Natural killer cell treated with Interleukin-12 subunit alpha and Interleukin-12 subunit beta and Interleukin-15 and Interleukin-18, amount 100 ng/mL, for 72 hours (primary cell): ENCODE data around the gene SEMA5B. TPM values are rescaled to one million over a fixed set of nuclear protein-coding genes. Genes with fewer than 3 reads are reported as not detected.

Experiments used
- ATAC-seq, 2 donors: fragments of 150-1000 bp; cut with Tn5 transposase in 1 of 2; sonication (Bioruptor Pico), chemical (Tn5 transposase) in 1 of 2; 2 replicates each; pipeline ENCODE4 v1.10.0; 2021
- DNase-seq: peaks from one replicate; pipeline ENCODE4 v3.0.0; 2022; ENCODE audit warnings: low spot score
- H3K27ac Mint-ChIP-seq, 2 donors: 1 replicate in 1 of 2; 2 replicates in 1 of 2; pipeline ENCODE4 v1.8.0; 2022; ENCODE audit warnings: mixed read lengths in 2 of 2, mild to moderate bottlenecking in 1 of 2, moderate library complexity in 1 of 2
- H3K27me3 Mint-ChIP-seq, 2 donors: 1 replicate in 1 of 2; 2 replicates in 1 of 2; pipeline ENCODE4 v1.8.0; 2022; ENCODE audit warnings: mixed read lengths in 2 of 2
- H3K36me3 Mint-ChIP-seq: one replicate; pipeline ENCODE4 v1.8.0; 2022; ENCODE audit warnings: mixed read lengths
- H3K4me1 Mint-ChIP-seq, 2 donors: 1 replicate in 1 of 2; 2 replicates in 1 of 2; pipeline ENCODE4 v1.8.0; 2022; ENCODE audit warnings: low read depth in 2 of 2, mixed read lengths in 2 of 2, mild to moderate bottlenecking in 1 of 2
- H3K4me3 Mint-ChIP-seq: one replicate; pipeline ENCODE4 v1.8.0; 2022; ENCODE audit warnings: mixed read lengths
- H3K9me3 Mint-ChIP-seq: 2 replicates; pipeline ENCODE4 v1.8.0; 2022; ENCODE audit warnings: mixed read lengths
- total RNA-seq, 2 donors: library from RNA; stranded (reverse); gene quantifications; one replicate each; pipeline ENCODE4 v1.2.3, GENCODE V29; 2022

The SEMA5B gene
- total RNA-seq, 2 donors from 2014 or later, result not detected

GRCh38 chr3:122942937-122943827, 84.4 kb downstream of the SEMA5B start:
- Mint-ChIP-seq H3K27me3 (peaks cover 21 to 23% of the 10 kb centered on the region in 2 donors), H3K27ac (no peak overlapping the region), H3K36me3 (no peaks in the 10 kb centered on the region), H3K4me1 (peaks cover 19% of the 10 kb centered on the region in 2 donors), H3K4me3 (no peak overlapping the region), H3K9me3 (no peaks in the 10 kb centered on the region)
- peak; percentile 25 to 40 for ATAC-seq
- DNase-seq, result no peak

- Mint-ChIP-seq H3K9me3 (no peaks in the 10 kb centered on the region), H3K4me3 (no peak overlapping the region), H3K27me3 (peaks cover 23% of the 10 kb centered on the region in 2 donors), H3K4me1 (peaks cover 19 to 23% of the 10 kb centered on the region in 2 donors), H3K27ac (no peak overlapping the region), H3K36me3 (no peaks in the 10 kb centered on the region)
- DNase-seq (no peak), ATAC-seq (no peak)
Observed at GRCh38 chr3:122942239-122942638, 85.3 kb downstream of the SEMA5B start.

GRCh38 chr3:122941228-122942206, 86.0 kb downstream of the SEMA5B start:
- Mint-ChIP-seq H3K27me3 (peaks cover 25 to 27% of the 10 kb centered on the region in 2 donors), H3K4me3 (no peak overlapping the region), H3K9me3 (no peaks in the 10 kb centered on the region), H3K36me3 (no peaks in the 10 kb centered on the region), H3K27ac (no peak overlapping the region), H3K4me1 (peaks cover 19 to 23% of the 10 kb centered on the region in 2 donors)
- ATAC-seq, result peak in 1 of 2 donors; percentile 43
- no peak for DNase-seq

- H3K27me3 Mint-ChIP-seq, result peaks cover 28 to 36% of the 10 kb centered on the region in 2 donors
- H3K36me3 Mint-ChIP-seq, result no peaks in the 10 kb centered on the region
- DNase-seq (no peak), ATAC-seq (no peak)
- H3K4me1 Mint-ChIP-seq, result peaks cover 19 to 23% of the 10 kb centered on the region in 2 donors
- H3K9me3 Mint-ChIP-seq, result no peaks in the 10 kb centered on the region
- H3K4me3 Mint-ChIP-seq, result no peak overlapping the region
- no peak overlapping the region for H3K27ac Mint-ChIP-seq
Observed at GRCh38 chr3:122940628-122941086, 86.9 kb downstream of the SEMA5B start.

GRCh38 chr3:122938783-122939425, 88.7 kb downstream of the SEMA5B start:
- H3K4me3 Mint-ChIP-seq, result no peak overlapping the region
- no peak overlapping the region for H3K27ac Mint-ChIP-seq
- H3K27me3 Mint-ChIP-seq, result peaks cover 21 to 26% of the 10 kb centered on the region in 2 donors
- no peaks in the 10 kb centered on the region for H3K36me3 Mint-ChIP-seq
- ATAC-seq (no peak), DNase-seq (no peak)
- no peaks in the 10 kb centered on the region for H3K9me3 Mint-ChIP-seq
- peaks cover 15 to 20% of the 10 kb centered on the region in 2 donors for H3K4me1 Mint-ChIP-seq

DNA sequence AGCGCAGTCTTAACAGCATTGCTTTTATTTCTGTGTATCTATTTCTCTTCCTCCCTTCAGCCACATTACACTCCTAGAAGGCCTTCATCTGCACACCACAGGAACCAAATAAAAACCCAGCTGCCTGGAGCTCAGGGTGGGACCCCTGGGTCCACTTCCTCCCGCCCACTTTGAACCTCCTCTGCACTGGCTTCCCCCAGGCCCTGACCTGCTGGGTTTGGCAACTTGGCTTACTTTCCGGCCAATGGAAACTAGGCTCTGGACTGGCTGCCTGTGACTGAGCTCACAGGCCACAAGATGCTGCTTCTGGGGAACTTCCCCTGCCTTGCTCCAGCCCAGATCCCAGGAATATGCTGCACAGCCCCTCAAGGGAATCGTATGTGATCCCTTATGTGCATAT, 89.8 kb downstream of the SEMA5B start:
- ATAC-seq, result no peak
- Mint-ChIP-seq H3K4me1 (peaks cover 12 to 17% of the 10 kb centered on the region in 2 donors), H3K9me3 (no peaks in the 10 kb centered on the region)

GRCh38 chr3:122936986-122937385, 90.6 kb downstream of the SEMA5B start:
- Mint-ChIP-seq H3K27ac (no peak overlapping the region), H3K9me3 (no peaks in the 10 kb centered on the region), H3K4me3 (no peak overlapping the region), H3K4me1 (peaks cover 12 to 17% of the 10 kb centered on the region in 2 donors), H3K36me3 (no peaks in the 10 kb centered on the region), H3K27me3 (peaks cover 24 to 30% of the 10 kb centered on the region in 2 donors)
- DNase-seq (no peak), ATAC-seq (no peak)

More for the DNA sequence above, 89.8 kb downstream of the SEMA5B start:
- Mint-ChIP-seq H3K4me3 (no peak overlapping the region), H3K36me3 (no peaks in the 10 kb centered on the region), H3K27ac (no peak overlapping the region), H3K27me3 (peaks cover 24 to 30% of the 10 kb centered on the region in 2 donors)
- no peak for DNase-seq

DNA sequence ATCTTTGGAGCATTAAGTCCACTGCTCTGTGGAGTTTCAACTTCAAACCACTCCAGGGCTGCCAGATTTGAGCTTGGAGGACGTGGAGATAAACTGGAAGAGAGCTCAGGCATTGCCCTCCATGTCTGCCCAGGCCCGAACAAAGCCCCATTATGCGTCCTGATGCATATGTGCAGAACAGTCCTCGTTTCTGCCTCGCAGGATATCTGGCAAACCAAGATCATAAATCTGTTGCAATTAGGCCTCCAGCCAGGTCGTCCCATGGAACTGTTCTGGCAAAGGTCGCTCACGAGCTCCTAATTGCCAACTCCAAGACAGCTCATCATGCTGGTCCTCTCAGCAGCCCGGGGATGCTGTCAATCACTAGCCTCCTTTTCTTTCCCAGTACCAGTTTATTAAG, 91.2 kb downstream of the SEMA5B start:
- Mint-ChIP-seq H3K27me3 (peaks cover 24 to 32% of the 10 kb centered on the region in 2 donors), H3K27ac (no peak overlapping the region), H3K4me3 (no peak overlapping the region), H3K9me3 (no peaks in the 10 kb centered on the region), H3K36me3 (no peaks in the 10 kb centered on the region), H3K4me1 (peaks cover 8 to 15% of the 10 kb centered on the region in 2 donors)
- ATAC-seq (no peak), DNase-seq (no peak)

DNA sequence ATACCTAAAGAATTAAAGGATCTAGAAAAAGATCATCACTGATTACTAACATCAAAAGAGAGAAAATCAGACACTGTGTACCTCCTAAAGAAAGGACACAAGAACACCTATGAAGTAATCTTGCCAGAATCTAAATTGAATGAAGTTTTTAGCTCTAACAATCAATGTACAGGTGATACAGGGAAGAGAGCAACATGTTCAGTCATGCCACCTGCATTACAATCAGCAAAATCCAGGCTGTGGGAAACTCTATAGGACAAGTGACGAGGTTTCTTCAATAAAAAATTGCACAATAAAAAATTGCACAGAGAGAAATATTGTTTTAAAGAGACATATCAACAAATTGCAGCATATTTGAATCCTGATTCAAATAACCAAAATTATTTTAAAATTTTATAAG, 93.3 kb downstream of the SEMA5B start:
- Mint-ChIP-seq H3K27me3 (peaks cover 22 to 29% of the 10 kb centered on the region in 2 donors), H3K4me3 (no peak overlapping the region), H3K4me1 (peaks cover 0 to 4% of the 10 kb centered on the region in 2 donors), H3K9me3 (no peaks in the 10 kb centered on the region), H3K36me3 (no peaks in the 10 kb centered on the region), H3K27ac (no peak overlapping the region)
- ATAC-seq (no peak), DNase-seq (no peak)

DNA sequence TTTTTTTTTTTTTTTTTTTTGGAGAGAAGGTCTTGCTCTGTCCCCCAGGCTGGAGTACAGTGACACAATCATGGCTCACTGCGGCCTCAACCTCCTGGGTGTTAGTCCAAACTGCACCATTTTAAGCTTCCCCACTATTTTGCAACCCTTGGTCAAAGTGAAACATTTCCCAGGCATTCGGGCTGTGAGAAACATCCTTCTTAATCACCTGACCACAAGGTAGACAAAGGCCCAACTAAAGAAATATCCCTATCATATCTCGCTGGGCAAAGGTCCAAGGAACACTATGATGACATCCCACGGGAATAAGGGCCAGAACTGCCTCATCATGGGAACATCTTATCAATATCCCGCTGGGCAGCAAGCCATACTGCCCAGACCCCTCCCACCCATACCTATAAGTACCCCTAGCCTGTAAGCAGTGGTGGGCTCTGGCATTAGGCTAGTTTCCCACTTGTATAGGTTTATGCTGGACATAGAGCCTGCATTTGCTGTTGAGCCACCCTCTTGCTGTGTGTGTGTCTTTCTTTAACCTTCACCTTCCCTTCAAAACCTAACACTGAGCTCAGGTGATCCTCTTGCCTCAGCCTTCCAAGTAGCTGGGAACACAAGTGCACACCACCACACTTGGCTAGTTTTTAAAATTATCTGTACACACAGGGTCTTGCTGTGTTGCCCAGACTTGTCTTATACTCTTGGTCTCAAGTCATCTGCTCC, 95.2 kb downstream of the SEMA5B start:
- Mint-ChIP-seq H3K4me3 (no peak overlapping the region), H3K4me1 (no peaks in the 10 kb centered on the region), H3K27ac (no peak overlapping the region), H3K9me3 (no peaks in the 10 kb centered on the region), H3K27me3 (peaks cover 25 to 29% of the 10 kb centered on the region in 2 donors), H3K36me3 (no peaks in the 10 kb centered on the region)
- DNase-seq (no peak), ATAC-seq (no peak)

DNA sequence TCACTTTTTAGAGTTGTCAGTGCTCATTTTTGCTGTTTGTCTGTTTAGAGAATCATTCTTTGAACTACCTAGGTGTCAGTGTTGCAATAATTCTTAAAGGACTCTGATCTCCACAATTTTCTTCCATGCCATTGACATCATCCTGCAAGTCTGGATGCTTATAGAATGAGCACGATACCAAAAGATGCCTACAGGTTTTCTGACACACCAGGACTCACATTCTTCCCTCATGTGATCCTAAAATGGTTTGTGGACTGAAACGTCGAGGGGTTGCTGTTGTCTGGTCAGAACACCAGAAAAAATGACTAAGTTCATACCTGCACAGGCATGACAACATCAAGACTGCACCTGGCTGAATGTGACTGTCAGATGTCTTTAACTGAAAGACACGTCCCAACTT, 95.9 kb downstream of the SEMA5B start:
- DNase-seq, result no peak
- Mint-ChIP-seq H3K27me3 (peaks cover 25 to 26% of the 10 kb centered on the region in 2 donors), H3K4me1 (no peaks in the 10 kb centered on the region), H3K27ac (no peak overlapping the region), H3K36me3 (no peaks in the 10 kb centered on the region), H3K4me3 (no peak overlapping the region), H3K9me3 (no peaks in the 10 kb centered on the region)
- no peak for ATAC-seq

- no peak for ATAC-seq
- H3K4me3 Mint-ChIP-seq, result no peak overlapping the region
- H3K36me3 Mint-ChIP-seq, result no peaks in the 10 kb centered on the region
- DNase-seq, result no peak
- peaks cover 15 to 22% of the 10 kb centered on the region in 2 donors for H3K27me3 Mint-ChIP-seq
- H3K4me1 Mint-ChIP-seq, result no peaks in the 10 kb centered on the region
- no peaks in the 10 kb centered on the region for H3K9me3 Mint-ChIP-seq
- H3K27ac Mint-ChIP-seq, result no peak overlapping the region
Observed at GRCh38 chr3:122930063-122930997, 97.2 kb downstream of the SEMA5B start.
